K562 (cell line): ENCODE measurements around the gene CFAP92. TPM values are rescaled to one million over a fixed set of nuclear protein-coding genes. Genes with fewer than 3 reads are reported as not detected.

Experiments
- ATAC-seq: fragments of 200-7000 bp; cut with Tn5 transposase; 3 replicates; pipeline ENCODE4 v1.9.1; 2020; ENCODE audit warnings: moderate library complexity
- BruUV-seq: library from RNA; stranded (reverse); fragments of 400-500 nt; replicated peaks from 2 replicates; lab custom pipeline; 2021; lab: Mats Ljungman, UMichigan
- CTCF ChIA-PET: fragments of 300-600 bp; formaldehyde crosslinking; extraction: SDS; loops from one replicate; lab custom pipeline; 2021; ENCODE audit warnings: low intra/inter-chr PET ratio; lab: Yijun Ruan, JAX
- POLR2A ChIA-PET: fragments of 300-600, 350-650 bp; sonication (Branson Sonifier 250); formaldehyde crosslinking; extraction: SDS; loops from one replicate; lab custom pipeline; 2021; ENCODE audit warnings: antibody characterized with exemption, inconsistent platforms; lab: Yijun Ruan, JAX
- DNase-seq, 4 experiments: peaks; one replicate each; pipeline versions ENCODE4 v3.0.0 to v3.0.0-alpha.2; 2011 to 2018; ENCODE audit warnings: low spot score in 3 of 4, mixed read lengths in 3 of 4; ENCODE audit errors: extremely low read depth in 1 of 4
- FAIRE-seq: peaks from 2 replicates; lab custom pipeline; 2011; peaks lifted over from hg19 to GRCh38; lab: Jason Lieb, UNC
- H2AFZ ChIP-seq: 2 replicates; pipeline ENCODE4 v1.6.0; 2011; ENCODE audit warnings: low read depth, low read length, control low read depth, inconsistent platforms
- H3K27ac ChIP-seq: fragments of 200-600 bp; 3 replicates; pipeline ENCODE4 v1.8.0; 2011; ENCODE audit warnings: low read depth, mild to moderate bottlenecking, control low read depth, inconsistent platforms, low read length, moderate library complexity, mixed read lengths; ENCODE audit errors: extremely low read depth
- H3K27me3 ChIP-seq, 2 experiments: fragments of 300-600 bp in 1 of 2; 2 replicates in 1 of 2; 3 replicates in 1 of 2; pipeline versions ENCODE4 v1.6.0 to v1.8.0; 2011; ENCODE audit warnings: inconsistent platforms in 2 of 2, low read length in 2 of 2, mild to moderate bottlenecking in 1 of 2, mixed read lengths in 1 of 2, moderate library complexity in 1 of 2; ENCODE audit not compliant: control insufficient read depth in 2 of 2, insufficient read depth in 2 of 2
- H3K36me3 ChIP-seq: fragments of 300-600 bp; 3 replicates; pipeline ENCODE4 v1.8.0; 2011; ENCODE audit warnings: mild to moderate bottlenecking, low read length, inconsistent platforms; ENCODE audit not compliant: control insufficient read depth, insufficient read depth
- H3K4me1 ChIP-seq, 2 experiments: fragments of 200-600 bp in 1 of 2; replicated peaks in 1 of 2; 2 replicates in 1 of 2; 3 replicates in 1 of 2; pipeline versions ENCODE4 v1.5.1 to v1.8.0; 2011; ENCODE audit warnings: inconsistent platforms in 2 of 2, low read length in 2 of 2, mild to moderate bottlenecking in 1 of 2, mixed read lengths in 1 of 2, moderate library complexity in 1 of 2; ENCODE audit not compliant: control insufficient read depth in 2 of 2, insufficient read depth in 2 of 2
- H3K4me2 ChIP-seq: 2 replicates; pipeline ENCODE4 v1.6.1; 2011; ENCODE audit warnings: low read length, control low read depth, inconsistent platforms, mixed read lengths; ENCODE audit not compliant: insufficient read depth
- H3K4me3 ChIP-seq: fragments of 200-600 bp; sonication (generic), shearing (Covaris generic); 2 replicates; pipeline ENCODE4 v1.5.1; 2016; ENCODE audit warnings: control low read depth, inconsistent platforms
- H3K79me2 ChIP-seq: fragments of 200-600 bp; 3 replicates; pipeline ENCODE4 v1.8.0; 2011; ENCODE audit warnings: low read length, inconsistent platforms; ENCODE audit not compliant: control insufficient read depth, insufficient read depth
- H3K9ac ChIP-seq, 2 experiments: 2 replicates each; pipeline versions ENCODE4 v1.6.0 to v1.6.1; 2011; ENCODE audit warnings: low read depth in 2 of 2, low read length in 2 of 2, control low read depth in 1 of 2, inconsistent platforms in 1 of 2, mild to moderate bottlenecking in 1 of 2, mixed read lengths in 1 of 2; ENCODE audit not compliant: insufficient read depth in 1 of 2
- H3K9me1 ChIP-seq: one replicate; pipeline ENCODE4 v1.6.0; 2011; ENCODE audit warnings: inconsistent platforms, mild to moderate bottlenecking, low read length, moderate library complexity; ENCODE audit not compliant: control insufficient read depth, insufficient read depth
- H3K9me3 ChIP-seq: replicated peaks from 2 replicates; pipeline ENCODE4 v1.5.1; 2011; ENCODE audit warnings: low read depth, low read length, inconsistent platforms; ENCODE audit not compliant: control insufficient read depth, insufficient read depth
- H4K20me1 ChIP-seq: replicated peaks from 2 replicates; pipeline ENCODE4 v1.6.1; 2011; ENCODE audit warnings: low read length, inconsistent platforms, mixed read lengths; ENCODE audit not compliant: control insufficient read depth, insufficient read depth
- BDP1 ChIP-seq: IDR thresholded peaks from 3 replicates; pipeline ENCODE4 v1.6.1; 2011; ENCODE audit not compliant: insufficient read length, insufficient read depth
- CSDE1 ChIP-seq, 2 experiments: fragments of 450-650 bp; IDR thresholded peaks; 2 replicates each; pipeline ENCODE4 v1.6.1; 2016; ENCODE audit warnings: mild to moderate bottlenecking in 1 of 2
- HMG20A ChIP-seq: fragments of 450-650 bp; formaldehyde crosslinking; conservative IDR thresholded peaks from 2 replicates; pipeline ENCODE4 v1.4.0; 2020; ENCODE audit warnings: mild to moderate bottlenecking, mixed read lengths
- NFE2 ChIP-seq: IDR thresholded peaks from 2 replicates; pipeline ENCODE4 v1.6.1; 2014; ENCODE audit warnings: antibody characterized with exemption, low read depth
- POLR2G ChIP-seq: fragments of 200-400 bp; formaldehyde crosslinking; IDR thresholded peaks from 2 replicates; pipeline ENCODE4 v1.6.1; 2017; ENCODE audit warnings: low read depth, mild to moderate bottlenecking, antibody characterized with exemption, low read length, moderate library complexity
- TFAM ChIP-seq: fragments of 250-450 bp; sonication (Bioruptor Pico); conservative IDR thresholded peaks from 2 replicates; pipeline ENCODE4 v1.5.0; 2021; ENCODE audit warnings: mild to moderate bottlenecking, moderate library complexity
- ZBTB17 ChIP-seq: fragments of 450-650 bp; formaldehyde crosslinking; IDR thresholded peaks from 2 replicates; pipeline ENCODE4 v1.4.0; 2020; ENCODE audit warnings: mild to moderate bottlenecking
- ZNF140 ChIP-seq: fragments of 250-450 bp; sonication (Bioruptor Pico); IDR thresholded peaks from 2 replicates; pipeline ENCODE4 v1.8.0; 2021; ENCODE audit warnings: moderate library complexity, mild to moderate bottlenecking, inconsistent platforms
- ZNF24 ChIP-seq: fragments of 450-650 bp; IDR thresholded peaks from 2 replicates; pipeline ENCODE4 v1.6.1; 2016
- WGBS: fragments of 100-300 bp; shearing (Covaris generic); methylation state at CpG from one replicate; pipeline ENCODE4 v1.1.6; 2016; ENCODE audit warnings: low coverage, mixed read lengths; ENCODE audit not compliant: insufficient coverage; ENCODE audit errors: missing lambda C conversion rate; 5-methylcytosine and 5-hydroxymethylcytosine counted together
- in situ Hi-C: fragments of 300-500 bp; cut with MboI; formaldehyde crosslinking; loops from 4 replicates; pipeline ENCODE4 v1.15.0; 2018; ENCODE audit warnings: inconsistent platforms, mixed read lengths
- intact Hi-C: fragments of 100-400 bp; cut with micrococcal nuclease; formaldehyde crosslinking; loops from 2 replicates; pipeline ENCODE4 v1.14.2; 2022
- polyA plus RNA-seq, 8 experiments: library from polyadenylated mRNA; depleted of rRNA in 4 of 8; stranded (reverse) in 5 of 8; unstranded in 3 of 8; fragments of >200 nt; fragmentation: Nextera tagmentation in 2 of 8; fragmentation: Illumina TruSeq in 1 of 8; extraction: Ambion mirVana in 2 of 8; extraction: Trizol in 1 of 8; gene quantifications; 2 replicates each; pipeline versions ENCODE4 v1.2.1 to v1.2.3, GENCODE V29; 2011 to 2014; ENCODE audit warnings: inconsistent platforms in 1 of 8, missing spikeins in 1 of 8
- total RNA-seq, 7 experiments: library from RNA; depleted of rRNA in 6 of 7; stranded (reverse); fragments of >200 nt in 6 of 7; fragmentation: Illumina TruSeq in 2 of 7; extraction: Trizol in 2 of 7; gene quantifications; 2 replicates each; pipeline versions ENCODE4 v1.2.1 to v1.2.3, GENCODE V29; 2011 to 2021; ENCODE audit warnings: low replicate concordance in 1 of 7
- TF ChIP-seq, protein P1 (sequence below): fragments of 250-450 bp; sonication (Bioruptor Pico); IDR thresholded peaks from 2 replicates; pipeline ENCODE4 v1.5.0; 2020; ENCODE audit warnings: mild to moderate bottlenecking, borderline replicate concordance
- TF ChIP-seq, protein P2 (sequence below): sonication (generic); formaldehyde crosslinking; IDR thresholded peaks from 2 replicates; pipeline ENCODE4 v1.4.0; 2020; ENCODE audit warnings: mild to moderate bottlenecking, missing genetic modification reagents
- TF ChIP-seq, protein P3 (sequence below): fragments of 250-450 bp; sonication (Bioruptor Pico); IDR thresholded peaks from 2 replicates; pipeline ENCODE4 v1.6.1; 2021; ENCODE audit warnings: mild to moderate bottlenecking
- TF ChIP-seq, protein P4 (sequence below): fragments of 450-650 bp; IDR thresholded peaks from 2 replicates; pipeline ENCODE4 v1.6.1; 2016; ENCODE audit warnings: low read depth, mild to moderate bottlenecking, moderate library complexity
- TF ChIP-seq, protein P5 (sequence below): fragments of 200-800 bp; sonication (Bioruptor generic); IDR thresholded peaks from 2 replicates; pipeline ENCODE4 v1.6.1; 2017; ENCODE audit warnings: missing genetic modification characterization, missing compliant biosample characterization
- TF ChIP-seq, protein P6 (sequence below): IDR thresholded peaks from 2 replicates; pipeline ENCODE4 v1.6.1; 2012; ENCODE audit warnings: low read depth, low read length, improper control_type of control experiment, borderline replicate concordance

The CFAP92 gene
- total and polyA plus RNA-seq, 9 of the 15 experiments (the other 6 are each of a cell fraction or from before 2014, with no cell fraction given): 0.06 to 0.62 (median 0.36) TPM

DNA sequence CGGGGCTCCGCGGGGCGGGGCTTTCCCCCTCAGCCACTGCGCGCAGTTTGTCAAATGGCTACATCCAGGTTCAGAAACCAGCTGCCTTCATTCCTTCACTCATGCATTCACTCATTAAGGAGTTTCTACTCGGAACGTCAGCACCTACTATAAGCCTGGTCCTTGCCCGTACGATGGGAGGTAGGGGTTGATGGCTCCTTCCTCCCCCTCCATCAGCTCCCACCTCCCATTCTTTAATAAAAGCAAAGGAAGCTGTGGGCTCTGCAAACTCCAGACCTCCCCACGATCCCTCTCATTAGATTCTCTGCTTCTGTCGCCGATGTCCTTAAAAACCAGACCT, 267 bp upstream of the CFAP92 start:
- 4% methylated on average over 10 of the region's 13 CpGs for WGBS
- H3K36me3 ChIP-seq: no peaks in the 10 kb centered on the region
- DNase-seq: no peak
- peak overlapping the region; percentile 62 for H2AFZ ChIP-seq
- no peak overlapping the region for H3K9ac ChIP-seq
- H3K4me2 ChIP-seq: peak overlapping the region; percentile 60
- no peak for ATAC-seq
- no peaks in the 10 kb centered on the region for H3K79me2 ChIP-seq
- H3K9me1 ChIP-seq: no peaks in the 10 kb centered on the region
- CTCF ChIA-PET: no interaction called here
- no peaks in the 10 kb centered on the region for H3K9me3 ChIP-seq
- H3K27me3 ChIP-seq: peaks cover 0 to 8% of the 10 kb centered on the region in 2 experiments; a peak in 2 of 5 replicates
- H3K27ac ChIP-seq: no peak overlapping the region
- in situ Hi-C loops: no loop called here
- intact Hi-C loops: no loop called here
- no peaks in the 10 kb centered on the region for H4K20me1 ChIP-seq
- BruUV-seq: no TSS peak
- POLR2A ChIA-PET: interaction anchor here (0.5 to 1.2 kb wide), 3 partner anchors 22 to 264 kb away, joined by 3 to 6 read pairs (median 3); no protein-coding TSS in a partner anchor
- peak; percentile 23 for FAIRE-seq
- H3K4me3 ChIP-seq: no peak overlapping the region
- H3K4me1 ChIP-seq: peaks cover 7 to 12% of the 10 kb centered on the region in 2 experiments; a peak in 4 of 5 replicates
- TF ChIP-seq, protein P1, sequence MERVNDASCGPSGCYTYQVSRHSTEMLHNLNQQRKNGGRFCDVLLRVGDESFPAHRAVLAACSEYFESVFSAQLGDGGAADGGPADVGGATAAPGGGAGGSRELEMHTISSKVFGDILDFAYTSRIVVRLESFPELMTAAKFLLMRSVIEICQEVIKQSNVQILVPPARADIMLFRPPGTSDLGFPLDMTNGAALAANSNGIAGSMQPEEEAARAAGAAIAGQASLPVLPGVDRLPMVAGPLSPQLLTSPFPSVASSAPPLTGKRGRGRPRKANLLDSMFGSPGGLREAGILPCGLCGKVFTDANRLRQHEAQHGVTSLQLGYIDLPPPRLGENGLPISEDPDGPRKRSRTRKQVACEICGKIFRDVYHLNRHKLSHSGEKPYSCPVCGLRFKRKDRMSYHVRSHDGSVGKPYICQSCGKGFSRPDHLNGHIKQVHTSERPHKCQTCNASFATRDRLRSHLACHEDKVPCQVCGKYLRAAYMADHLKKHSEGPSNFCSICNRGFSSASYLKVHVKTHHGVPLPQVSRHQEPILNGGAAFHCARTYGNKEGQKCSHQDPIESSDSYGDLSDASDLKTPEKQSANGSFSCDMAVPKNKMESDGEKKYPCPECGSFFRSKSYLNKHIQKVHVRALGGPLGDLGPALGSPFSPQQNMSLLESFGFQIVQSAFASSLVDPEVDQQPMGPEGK: no peak
- TF ChIP-seq ZNF140 (CRISPR knock-in tag) (no peak), BDP1 (no peak), TFAM (CRISPR knock-in tag) (no peak), CSDE1 (IDR thresholded peaks at IDR 0.05) (no peak), ZBTB17 (CRISPR knock-in tag) (no peak), HMG20A (CRISPR knock-in tag) (no peak), ZNF24 (peak; percentile 82), POLR2G (no peak), NFE2 (no peak)
- TF ChIP-seq, protein P2, sequence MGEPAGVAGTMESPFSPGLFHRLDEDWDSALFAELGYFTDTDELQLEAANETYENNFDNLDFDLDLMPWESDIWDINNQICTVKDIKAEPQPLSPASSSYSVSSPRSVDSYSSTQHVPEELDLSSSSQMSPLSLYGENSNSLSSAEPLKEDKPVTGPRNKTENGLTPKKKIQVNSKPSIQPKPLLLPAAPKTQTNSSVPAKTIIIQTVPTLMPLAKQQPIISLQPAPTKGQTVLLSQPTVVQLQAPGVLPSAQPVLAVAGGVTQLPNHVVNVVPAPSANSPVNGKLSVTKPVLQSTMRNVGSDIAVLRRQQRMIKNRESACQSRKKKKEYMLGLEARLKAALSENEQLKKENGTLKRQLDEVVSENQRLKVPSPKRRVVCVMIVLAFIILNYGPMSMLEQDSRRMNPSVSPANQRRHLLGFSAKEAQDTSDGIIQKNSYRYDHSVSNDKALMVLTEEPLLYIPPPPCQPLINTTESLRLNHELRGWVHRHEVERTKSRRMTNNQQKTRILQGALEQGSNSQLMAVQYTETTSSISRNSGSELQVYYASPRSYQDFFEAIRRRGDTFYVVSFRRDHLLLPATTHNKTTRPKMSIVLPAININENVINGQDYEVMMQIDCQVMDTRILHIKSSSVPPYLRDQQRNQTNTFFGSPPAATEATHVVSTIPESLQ (CRISPR knock-in tag): no peak
- TF ChIP-seq, protein P3, sequence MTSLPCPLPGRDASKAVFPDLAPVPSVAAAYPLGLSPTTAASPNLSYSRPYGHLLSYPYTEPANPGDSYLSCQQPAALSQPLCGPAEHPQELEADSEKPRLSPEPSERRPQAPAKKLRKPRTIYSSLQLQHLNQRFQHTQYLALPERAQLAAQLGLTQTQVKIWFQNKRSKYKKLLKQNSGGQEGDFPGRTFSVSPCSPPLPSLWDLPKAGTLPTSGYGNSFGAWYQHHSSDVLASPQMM (CRISPR knock-in tag): no peak
- TF ChIP-seq, protein P4, sequence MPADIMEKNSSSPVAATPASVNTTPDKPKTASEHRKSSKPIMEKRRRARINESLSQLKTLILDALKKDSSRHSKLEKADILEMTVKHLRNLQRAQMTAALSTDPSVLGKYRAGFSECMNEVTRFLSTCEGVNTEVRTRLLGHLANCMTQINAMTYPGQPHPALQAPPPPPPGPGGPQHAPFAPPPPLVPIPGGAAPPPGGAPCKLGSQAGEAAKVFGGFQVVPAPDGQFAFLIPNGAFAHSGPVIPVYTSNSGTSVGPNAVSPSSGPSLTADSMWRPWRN: no peak
- TF ChIP-seq, protein P5, sequence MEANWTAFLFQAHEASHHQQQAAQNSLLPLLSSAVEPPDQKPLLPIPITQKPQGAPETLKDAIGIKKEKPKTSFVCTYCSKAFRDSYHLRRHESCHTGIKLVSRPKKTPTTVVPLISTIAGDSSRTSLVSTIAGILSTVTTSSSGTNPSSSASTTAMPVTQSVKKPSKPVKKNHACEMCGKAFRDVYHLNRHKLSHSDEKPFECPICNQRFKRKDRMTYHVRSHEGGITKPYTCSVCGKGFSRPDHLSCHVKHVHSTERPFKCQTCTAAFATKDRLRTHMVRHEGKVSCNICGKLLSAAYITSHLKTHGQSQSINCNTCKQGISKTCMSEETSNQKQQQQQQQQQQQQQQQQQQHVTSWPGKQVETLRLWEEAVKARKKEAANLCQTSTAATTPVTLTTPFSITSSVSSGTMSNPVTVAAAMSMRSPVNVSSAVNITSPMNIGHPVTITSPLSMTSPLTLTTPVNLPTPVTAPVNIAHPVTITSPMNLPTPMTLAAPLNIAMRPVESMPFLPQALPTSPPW: peak; percentile 46; the same call in 1 of the 2 replicates
- TF ChIP-seq, protein P6, sequence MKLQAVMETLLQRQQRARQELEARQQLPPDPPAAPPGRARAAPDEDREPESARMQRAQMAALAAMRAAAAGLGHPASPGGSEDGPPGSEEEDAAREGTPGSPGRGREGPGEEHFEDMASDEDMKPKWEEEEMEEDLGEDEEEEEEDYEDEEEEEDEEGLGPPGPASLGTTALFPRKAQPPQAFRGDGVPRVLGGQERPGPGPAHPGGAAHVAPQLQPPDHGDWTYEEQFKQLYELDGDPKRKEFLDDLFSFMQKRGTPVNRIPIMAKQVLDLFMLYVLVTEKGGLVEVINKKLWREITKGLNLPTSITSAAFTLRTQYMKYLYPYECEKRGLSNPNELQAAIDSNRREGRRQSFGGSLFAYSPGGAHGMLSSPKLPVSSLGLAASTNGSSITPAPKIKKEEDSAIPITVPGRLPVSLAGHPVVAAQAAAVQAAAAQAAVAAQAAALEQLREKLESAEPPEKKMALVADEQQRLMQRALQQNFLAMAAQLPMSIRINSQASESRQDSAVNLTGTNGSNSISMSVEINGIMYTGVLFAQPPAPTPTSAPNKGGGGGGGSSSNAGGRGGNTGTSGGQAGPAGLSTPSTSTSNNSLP: no peak
